GM18951 (cell line): ENCODE results near the gene INTS1.

ENCODE experiments used
- POLR2A ChIP-seq: IDR thresholded peaks from 4 replicates; pipeline ENCODE4 v1.6.1; 2011; ENCODE audit warnings: mild to moderate bottlenecking; ENCODE audit not compliant: insufficient read length, insufficient read depth; ENCODE audit errors: extremely low read depth
- in situ Hi-C: fragments of 300-500 bp; cut with MboI; formaldehyde crosslinking; loops from one replicate; pipeline ENCODE4 v1.12.0; 2022; ENCODE audit warnings: low sequenced_read_pairs, mixed read lengths, inconsistent platforms; ENCODE audit not compliant: unreplicated experiment

INTS1 gene

DNA sequence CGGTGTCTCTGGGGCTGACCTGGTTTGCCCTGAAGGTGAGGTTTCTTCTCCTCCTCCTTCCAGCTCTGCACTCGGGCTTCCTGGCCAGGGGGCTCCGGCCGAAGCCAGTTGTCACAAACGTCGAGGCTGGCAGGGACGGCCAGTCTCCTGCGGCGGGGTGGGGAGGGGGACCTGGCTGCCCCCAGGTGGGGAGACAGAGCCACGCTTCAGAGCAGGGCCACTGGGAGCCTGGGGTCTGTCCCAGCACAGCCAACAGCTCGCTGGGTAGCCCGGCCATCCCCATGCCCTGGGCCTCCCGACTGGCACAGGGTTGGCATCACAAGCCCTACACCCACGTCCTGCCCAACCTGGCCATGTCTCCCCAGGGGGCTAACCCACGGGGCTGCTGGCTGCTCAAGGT lies 65.4 kb downstream of the INTS1 start:
- in situ Hi-C loops: no loop called here

GRCh38 chr7:1438208-1438607 lies 66.0 kb downstream of the INTS1 start:
- in situ Hi-C loops: no loop called here
- TF ChIP-seq POLR2A: no peak

More for the DNA sequence above, 65.4 kb downstream of the INTS1 start:
- TF ChIP-seq POLR2A: no peak

DNA sequence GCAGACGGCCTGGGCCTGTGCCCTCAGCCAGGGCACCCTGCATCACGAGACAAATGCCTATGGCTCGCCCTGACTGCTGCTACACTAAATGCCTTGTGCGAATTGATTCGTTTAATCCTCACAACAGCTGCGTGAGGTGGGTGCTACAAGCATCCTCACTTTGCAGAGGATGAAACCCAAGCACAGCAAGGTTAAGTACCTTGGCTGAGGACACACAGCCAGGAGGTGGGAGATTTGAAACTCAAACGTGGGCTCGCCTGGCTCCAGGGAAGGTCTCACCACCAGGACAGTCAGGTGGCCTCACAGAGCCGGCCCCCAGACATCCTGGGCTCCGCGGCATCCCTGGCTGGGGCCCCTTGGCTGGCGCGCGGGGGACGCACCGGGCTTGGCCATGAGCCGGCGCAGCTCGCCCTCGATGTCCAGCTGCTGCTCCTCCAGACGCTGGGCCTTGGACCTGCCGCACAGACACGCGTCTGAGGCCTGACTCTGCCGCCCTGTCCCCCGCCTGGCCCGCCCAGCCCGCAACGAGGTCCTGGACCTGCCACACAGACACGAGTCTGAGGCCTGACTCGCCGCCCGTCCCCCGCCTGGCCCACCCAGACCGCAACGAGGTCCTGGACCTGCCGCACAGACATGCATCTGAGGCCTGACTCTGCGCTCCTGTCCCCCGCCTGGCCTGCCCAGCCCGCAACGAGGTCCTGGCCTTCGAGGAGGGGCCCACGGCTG lies 66.9 kb downstream of the INTS1 start:
- in situ Hi-C loops: no loop called here
- TF ChIP-seq POLR2A: no peak

- no peak for TF ChIP-seq POLR2A
- in situ Hi-C loops: no loop called here
Measured at GRCh38 chr7:1436608-1437007, 67.6 kb downstream of the INTS1 start.

DNA sequence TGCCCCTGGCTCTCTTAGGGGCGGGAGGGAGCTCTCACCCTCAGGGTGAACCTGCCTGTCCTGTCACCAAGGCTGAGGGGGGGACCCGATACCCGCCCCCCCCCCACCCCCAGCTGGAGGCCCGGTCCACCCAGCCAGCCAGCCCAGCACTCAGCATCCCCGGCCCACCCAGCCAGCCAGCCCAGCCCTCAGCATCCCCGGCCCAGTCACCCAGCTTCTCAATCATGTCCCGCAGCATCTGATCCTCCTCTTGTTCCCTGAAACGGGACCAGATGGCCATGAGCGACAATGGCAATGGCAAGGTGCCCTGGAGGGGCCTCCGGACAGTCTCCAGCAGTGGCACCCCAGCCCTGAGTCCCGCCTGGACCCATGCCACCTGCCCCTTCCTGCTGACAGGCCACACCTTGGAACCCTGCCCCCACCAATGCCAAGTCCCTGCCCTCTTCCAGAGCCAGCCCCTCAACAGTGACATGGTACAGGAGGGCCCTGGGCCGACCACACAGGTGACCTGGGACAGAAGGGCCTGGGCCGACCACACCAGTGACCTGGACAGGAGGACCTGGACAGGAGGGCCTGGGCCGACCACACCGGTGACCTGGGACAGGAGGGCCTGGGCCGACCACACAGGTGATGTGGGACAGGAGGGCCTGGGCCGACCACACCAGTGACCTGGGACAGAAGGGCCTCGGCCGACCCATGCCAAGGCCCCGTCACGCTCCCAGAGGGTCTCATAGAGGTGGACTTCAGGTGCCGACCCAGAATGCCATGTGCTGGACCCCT lies 69.1 kb downstream of the INTS1 start:
- no peak for TF ChIP-seq POLR2A
- in situ Hi-C loops: no loop called here

DNA sequence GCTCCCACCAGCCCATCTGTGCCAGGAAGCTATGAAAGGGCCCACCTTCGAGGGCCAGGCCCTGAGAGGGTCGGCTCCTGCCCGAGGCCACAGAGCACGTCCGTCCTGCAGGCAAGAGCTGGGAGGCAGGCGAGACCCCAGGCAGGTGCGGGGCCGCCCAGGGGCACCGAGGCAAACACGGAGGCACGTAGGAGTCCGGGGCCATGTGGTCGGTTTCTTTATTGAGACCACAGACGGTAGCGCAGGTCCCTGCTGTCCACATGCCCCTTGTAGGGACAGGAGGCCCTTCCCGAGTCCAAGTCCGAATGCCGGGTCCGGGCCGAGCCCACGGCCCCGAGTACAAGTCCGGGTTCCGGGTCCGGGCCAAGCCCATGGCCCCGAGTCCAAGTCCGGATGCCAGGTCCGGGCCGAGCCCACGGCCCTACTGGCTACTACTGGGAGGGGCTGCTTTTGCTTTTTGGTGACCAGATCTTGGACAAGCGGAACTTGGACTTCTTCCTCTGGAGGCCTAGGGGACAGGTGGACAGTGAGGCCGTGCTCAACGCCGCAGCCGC lies 69.9 kb downstream of the INTS1 start:
- in situ Hi-C loops: no loop called here
- no peak for TF ChIP-seq POLR2A

DNA sequence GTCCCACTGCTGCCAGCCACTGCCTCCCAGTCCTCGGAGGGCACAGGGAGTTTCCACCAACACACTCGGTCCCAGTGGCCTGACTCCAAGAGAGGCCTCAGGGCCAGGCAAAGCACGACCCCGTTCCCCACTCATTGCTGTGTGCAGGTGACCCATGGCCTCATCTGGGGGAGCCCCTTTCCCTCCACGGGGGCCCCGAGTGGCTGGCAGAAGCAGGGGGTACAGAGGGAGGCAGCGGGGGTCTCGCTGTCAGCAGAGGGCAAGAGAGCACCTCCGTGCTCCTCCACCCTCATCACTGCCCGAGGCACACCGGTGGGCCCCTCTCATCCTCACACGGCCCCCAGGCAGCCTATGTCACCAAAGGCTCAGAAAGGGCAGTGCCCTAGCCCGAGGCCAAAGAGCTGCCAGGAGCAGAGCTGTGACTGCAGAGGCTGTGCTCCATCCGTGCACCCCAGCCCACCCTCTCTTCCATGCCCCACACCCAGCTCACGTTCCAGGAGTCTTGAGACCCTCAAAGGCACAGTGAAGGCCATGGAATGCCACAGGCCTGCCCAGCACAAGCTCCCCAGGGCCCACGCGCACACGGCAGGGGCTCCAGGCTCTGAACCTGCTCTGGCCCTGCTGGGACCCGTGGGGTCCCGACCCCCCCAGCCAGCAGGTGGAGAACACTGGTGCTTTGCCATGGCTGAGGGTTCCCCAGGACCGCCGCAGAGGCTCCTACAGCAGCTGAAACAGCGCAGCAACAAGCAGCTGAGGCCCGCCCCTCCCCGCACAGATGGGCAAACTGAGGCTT lies 70.9 kb downstream of the INTS1 start:
- no peak for TF ChIP-seq POLR2A

GRCh38 chr7:1432411-1433082 lies 71.6 kb downstream of the INTS1 start:
- TF ChIP-seq POLR2A: no peak
- in situ Hi-C loops: no loop called here

More for the DNA sequence above, 70.9 kb downstream of the INTS1 start:
- in situ Hi-C loops: no loop called here

- no peak for TF ChIP-seq POLR2A
- in situ Hi-C loops: no loop called here
Measured at GRCh38 chr7:1431634-1432380, 72.4 kb downstream of the INTS1 start.

DNA sequence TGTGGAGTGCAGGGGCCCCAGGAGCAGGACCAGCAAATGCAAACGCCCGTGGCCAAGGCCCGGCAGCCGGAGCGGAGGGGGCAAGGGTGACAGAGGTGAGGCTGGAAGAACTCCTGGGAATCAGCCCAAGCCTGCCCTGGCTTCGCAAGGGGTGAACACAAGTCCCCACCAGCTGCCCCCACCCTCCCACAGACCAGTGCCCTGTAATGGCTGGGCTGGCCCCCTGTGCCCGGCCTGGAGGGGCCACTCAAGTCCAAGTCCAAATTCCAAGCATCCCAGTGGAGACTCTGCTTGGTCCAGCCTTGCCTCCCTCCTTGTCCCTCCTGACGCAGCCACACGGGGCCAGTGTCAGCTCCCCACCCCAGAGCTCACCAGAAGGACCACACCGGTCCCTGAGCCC lies 73.0 kb downstream of the INTS1 start:
- TF ChIP-seq POLR2A: no peak
- in situ Hi-C loops: no loop called here

DNA sequence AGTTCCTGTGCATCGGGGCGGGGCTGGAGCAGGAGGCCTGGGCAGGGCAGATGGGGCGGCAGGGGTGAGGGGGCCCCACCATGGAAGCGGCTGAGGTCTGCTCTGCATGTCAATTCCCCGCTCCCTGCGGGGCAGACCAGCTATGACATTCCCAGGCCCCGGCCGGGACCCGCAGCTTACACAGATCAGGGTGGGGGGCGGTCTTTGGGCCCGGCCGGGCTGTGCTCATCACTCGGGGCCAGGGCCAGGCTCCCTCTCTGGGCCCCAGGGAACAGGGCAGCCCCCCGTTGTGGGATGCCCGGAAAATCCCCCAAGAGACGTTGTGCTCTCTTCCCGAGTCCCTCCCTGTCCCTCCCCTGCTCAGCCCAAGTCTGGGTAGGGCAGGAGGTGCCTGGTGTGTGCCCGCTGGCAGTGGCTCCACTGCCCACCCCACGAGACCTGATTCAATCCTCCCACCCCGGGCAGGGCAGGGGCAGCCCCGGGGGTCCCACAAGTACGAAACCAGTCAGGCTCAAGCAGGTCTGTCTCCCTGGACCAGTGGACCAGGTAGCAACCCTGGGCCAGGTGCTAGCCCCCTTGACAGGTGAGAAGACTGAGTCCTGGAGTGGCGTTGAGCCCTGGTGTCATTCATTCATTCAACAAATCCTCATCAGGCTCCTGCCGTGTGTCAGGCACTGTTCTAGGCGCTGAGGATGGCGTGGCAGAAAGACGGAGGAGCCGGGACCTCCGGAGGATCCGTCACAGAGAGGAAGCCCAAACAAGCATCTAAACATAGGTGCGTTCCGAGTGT lies 73.9 kb downstream of the INTS1 start:
- in situ Hi-C loops: no loop called here
- TF ChIP-seq POLR2A: no peak
